Measurements from ENCODE around the gene NOL6. TPM values are rescaled to one million over a fixed set of nuclear protein-coding genes. Genes with fewer than 3 reads are reported as not detected.
A peak's percentile ranks its signal among the peaks of the same experiment; 100 is the strongest.

Gene NOL6
- total and polyA plus RNA-seq, 2 of the 13 experiments (the other 11 are each of a cell fraction or from before 2014, with no cell fraction given): 17.0 to 30.2 TPM

- TF ChIP-seq, protein P1, sequence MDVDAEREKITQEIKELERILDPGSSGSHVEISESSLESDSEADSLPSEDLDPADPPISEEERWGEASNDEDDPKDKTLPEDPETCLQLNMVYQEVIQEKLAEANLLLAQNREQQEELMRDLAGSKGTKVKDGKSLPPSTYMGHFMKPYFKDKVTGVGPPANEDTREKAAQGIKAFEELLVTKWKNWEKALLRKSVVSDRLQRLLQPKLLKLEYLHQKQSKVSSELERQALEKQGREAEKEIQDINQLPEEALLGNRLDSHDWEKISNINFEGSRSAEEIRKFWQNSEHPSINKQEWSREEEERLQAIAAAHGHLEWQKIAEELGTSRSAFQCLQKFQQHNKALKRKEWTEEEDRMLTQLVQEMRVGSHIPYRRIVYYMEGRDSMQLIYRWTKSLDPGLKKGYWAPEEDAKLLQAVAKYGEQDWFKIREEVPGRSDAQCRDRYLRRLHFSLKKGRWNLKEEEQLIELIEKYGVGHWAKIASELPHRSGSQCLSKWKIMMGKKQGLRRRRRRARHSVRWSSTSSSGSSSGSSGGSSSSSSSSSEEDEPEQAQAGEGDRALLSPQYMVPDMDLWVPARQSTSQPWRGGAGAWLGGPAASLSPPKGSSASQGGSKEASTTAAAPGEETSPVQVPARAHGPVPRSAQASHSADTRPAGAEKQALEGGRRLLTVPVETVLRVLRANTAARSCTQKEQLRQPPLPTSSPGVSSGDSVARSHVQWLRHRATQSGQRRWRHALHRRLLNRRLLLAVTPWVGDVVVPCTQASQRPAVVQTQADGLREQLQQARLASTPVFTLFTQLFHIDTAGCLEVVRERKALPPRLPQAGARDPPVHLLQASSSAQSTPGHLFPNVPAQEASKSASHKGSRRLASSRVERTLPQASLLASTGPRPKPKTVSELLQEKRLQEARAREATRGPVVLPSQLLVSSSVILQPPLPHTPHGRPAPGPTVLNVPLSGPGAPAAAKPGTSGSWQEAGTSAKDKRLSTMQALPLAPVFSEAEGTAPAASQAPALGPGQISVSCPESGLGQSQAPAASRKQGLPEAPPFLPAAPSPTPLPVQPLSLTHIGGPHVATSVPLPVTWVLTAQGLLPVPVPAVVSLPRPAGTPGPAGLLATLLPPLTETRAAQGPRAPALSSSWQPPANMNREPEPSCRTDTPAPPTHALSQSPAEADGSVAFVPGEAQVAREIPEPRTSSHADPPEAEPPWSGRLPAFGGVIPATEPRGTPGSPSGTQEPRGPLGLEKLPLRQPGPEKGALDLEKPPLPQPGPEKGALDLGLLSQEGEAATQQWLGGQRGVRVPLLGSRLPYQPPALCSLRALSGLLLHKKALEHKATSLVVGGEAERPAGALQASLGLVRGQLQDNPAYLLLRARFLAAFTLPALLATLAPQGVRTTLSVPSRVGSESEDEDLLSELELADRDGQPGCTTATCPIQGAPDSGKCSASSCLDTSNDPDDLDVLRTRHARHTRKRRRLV (CRISPR knock-in tag; IDR thresholded peaks at IDR 0.05): no peak
- TF ChIP-seq HMG20A (CRISPR knock-in tag; IDR thresholded peaks at IDR 0.05; ENCODE audit: borderline replicate concordance): peak; percentile 68; the same call in 1 of the 2 replicates
- TF ChIP-seq, protein P2, sequence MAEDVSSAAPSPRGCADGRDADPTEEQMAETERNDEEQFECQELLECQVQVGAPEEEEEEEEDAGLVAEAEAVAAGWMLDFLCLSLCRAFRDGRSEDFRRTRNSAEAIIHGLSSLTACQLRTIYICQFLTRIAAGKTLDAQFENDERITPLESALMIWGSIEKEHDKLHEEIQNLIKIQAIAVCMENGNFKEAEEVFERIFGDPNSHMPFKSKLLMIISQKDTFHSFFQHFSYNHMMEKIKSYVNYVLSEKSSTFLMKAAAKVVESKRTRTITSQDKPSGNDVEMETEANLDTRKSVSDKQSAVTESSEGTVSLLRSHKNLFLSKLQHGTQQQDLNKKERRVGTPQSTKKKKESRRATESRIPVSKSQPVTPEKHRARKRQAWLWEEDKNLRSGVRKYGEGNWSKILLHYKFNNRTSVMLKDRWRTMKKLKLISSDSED (CRISPR knock-in tag; IDR thresholded peaks at IDR 0.05): no peak
- no peak for TF ChIP-seq PRPF4 (IDR thresholded peaks at IDR 0.05; ENCODE audit: low read depth, low read length, poor library complexity, severe bottlenecking)
- TF ChIP-seq MED1 (CRISPR knock-in tag; IDR thresholded peaks at IDR 0.05): no peak; the same call in 1 of the 2 replicates
- TF ChIP-seq, protein P3, sequence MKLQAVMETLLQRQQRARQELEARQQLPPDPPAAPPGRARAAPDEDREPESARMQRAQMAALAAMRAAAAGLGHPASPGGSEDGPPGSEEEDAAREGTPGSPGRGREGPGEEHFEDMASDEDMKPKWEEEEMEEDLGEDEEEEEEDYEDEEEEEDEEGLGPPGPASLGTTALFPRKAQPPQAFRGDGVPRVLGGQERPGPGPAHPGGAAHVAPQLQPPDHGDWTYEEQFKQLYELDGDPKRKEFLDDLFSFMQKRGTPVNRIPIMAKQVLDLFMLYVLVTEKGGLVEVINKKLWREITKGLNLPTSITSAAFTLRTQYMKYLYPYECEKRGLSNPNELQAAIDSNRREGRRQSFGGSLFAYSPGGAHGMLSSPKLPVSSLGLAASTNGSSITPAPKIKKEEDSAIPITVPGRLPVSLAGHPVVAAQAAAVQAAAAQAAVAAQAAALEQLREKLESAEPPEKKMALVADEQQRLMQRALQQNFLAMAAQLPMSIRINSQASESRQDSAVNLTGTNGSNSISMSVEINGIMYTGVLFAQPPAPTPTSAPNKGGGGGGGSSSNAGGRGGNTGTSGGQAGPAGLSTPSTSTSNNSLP (IDR thresholded peaks at IDR 0.05; ENCODE audit: low read depth, low read length): 0 out of 2 replicates have a peak, but pooled peaks have one; percentile 53
- TF ChIP-seq KMT2A (CRISPR knock-in tag; IDR thresholded peaks at IDR 0.05): no peak
- no peak for TF ChIP-seq AGO1 (IDR thresholded peaks at IDR 0.05; ENCODE audit: low read depth, low read length, poor library complexity, severe bottlenecking)
- TF ChIP-seq ZNF44 (CRISPR knock-in tag; IDR thresholded peaks at IDR 0.05): no peak
- TF ChIP-seq ZNF616 (CRISPR knock-in tag; IDR thresholded peaks at IDR 0.05; ENCODE audit: low read depth): no peak
- no peak for TF ChIP-seq ZNF20 (CRISPR knock-in tag; IDR thresholded peaks at IDR 0.05)
- no peak for TF ChIP-seq RFX5 (IDR thresholded peaks at IDR 0.05; ENCODE audit: low read depth, low read length)
- no peak for TF ChIP-seq MBNL3 (CRISPR knock-in tag; conservative IDR thresholded peaks at IDR 0.05)
- TF ChIP-seq, protein P4, sequence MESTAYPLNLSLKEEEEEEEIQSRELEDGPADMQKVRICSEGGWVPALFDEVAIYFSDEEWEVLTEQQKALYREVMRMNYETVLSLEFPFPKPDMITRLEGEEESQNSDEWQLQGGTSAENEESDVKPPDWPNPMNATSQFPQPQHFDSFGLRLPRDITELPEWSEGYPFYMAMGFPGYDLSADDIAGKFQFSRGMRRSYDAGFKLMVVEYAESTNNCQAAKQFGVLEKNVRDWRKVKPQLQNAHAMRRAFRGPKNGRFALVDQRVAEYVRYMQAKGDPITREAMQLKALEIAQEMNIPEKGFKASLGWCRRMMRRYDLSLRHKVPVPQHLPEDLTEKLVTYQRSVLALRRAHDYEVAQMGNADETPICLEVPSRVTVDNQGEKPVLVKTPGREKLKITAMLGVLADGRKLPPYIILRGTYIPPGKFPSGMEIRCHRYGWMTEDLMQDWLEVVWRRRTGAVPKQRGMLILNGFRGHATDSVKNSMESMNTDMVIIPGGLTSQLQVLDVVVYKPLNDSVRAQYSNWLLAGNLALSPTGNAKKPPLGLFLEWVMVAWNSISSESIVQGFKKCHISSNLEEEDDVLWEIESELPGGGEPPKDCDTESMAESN (CRISPR knock-in tag; conservative IDR thresholded peaks at IDR 0.05): no peak
These were observed 48.6 kb downstream of the NOL6 start (continued) for GRCh38 chr9:33425128-33425533.

All from HepG2 (cell line).